ENCODE results near the gene CABP1. TPM values are rescaled to one million over a fixed set of nuclear protein-coding genes. Genes with fewer than 3 reads are reported as not detected.

Gene CABP1
- total and polyA plus RNA-seq, 4 donors = 3.5 to 30.2 (median 16.5) TPM

DNA sequence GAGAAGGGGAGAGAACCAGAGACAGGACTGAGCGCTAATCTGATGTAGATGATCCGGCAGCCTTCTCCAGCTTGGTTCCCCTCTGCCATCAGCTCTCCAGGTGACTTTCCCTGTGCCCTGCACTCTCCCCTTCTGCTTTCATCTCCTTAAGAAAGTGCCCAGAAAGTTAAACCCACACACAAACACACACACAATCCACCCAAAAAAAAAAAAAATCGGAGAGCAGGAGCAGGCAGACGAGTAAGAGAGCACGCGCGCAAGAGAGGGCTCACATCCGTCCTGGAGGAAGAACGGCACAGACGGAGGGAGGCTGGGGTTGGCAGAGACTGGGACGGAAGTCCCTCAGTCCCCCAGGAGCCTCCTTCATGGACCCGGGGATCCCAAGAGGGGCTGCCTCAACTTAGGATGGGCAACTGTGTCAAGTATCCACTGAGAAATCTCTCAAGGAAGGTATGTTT lies 9.8 kb downstream of the CABP1 start:
- no peak overlapping the region for H3K27ac ChIP-seq (ENCODE audit: low read depth, low read length)
- H3K36me3 ChIP-seq (ENCODE audit: control insufficient read depth, insufficient read depth, low read length) = peaks cover 3% of the 10 kb centered on the region
- no peak overlapping the region for H3K4me3 ChIP-seq (ENCODE audit: low read depth, low read length)
- H3K27me3 ChIP-seq (ENCODE audit: control insufficient read depth, insufficient read depth, low read length) = peaks cover 10% of the 10 kb centered on the region
- DNase-seq (ENCODE audit: low read depth in 4 of 6, low spot score in 6 of 6) = no peak
- 37% methylated on average over 12 of the region's 12 CpGs for WGBS (ENCODE audit: insufficient coverage)
- H3K9me3 ChIP-seq (ENCODE audit: control insufficient read depth, insufficient read depth, low read length) = no peaks in the 10 kb centered on the region
- H3K4me1 ChIP-seq (ENCODE audit: control insufficient read depth, insufficient read depth, low read length) = peaks cover 43% of the 10 kb centered on the region

DNA sequence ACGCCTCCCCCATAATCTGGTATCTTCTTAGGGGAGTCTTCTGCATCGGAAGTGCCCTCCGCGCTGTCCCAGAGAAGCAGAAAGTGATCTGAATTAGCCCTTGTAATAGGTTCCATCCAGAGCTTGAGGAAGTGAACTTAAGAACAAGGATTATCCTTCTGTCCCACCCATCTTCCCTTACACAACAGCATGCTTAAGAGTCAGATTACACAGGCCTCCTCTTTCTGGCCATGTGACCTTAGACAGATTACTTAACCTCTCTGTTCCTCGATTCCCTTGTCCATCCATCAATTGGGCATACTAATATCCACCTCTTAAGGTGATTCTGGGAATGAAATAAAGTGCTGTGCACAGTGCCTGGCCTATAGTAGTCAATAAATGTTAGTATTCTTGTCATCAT lies 11.4 kb downstream of the CABP1 start:
- H3K4me1 ChIP-seq (ENCODE audit: control insufficient read depth, insufficient read depth, low read length) = peaks cover 39% of the 10 kb centered on the region
- WGBS (ENCODE audit: insufficient coverage) = no CpG with 5 or more reads among the region's 5 CpGs
- no peak for DNase-seq (ENCODE audit: low read depth in 4 of 6, low spot score in 6 of 6)
- H3K27ac ChIP-seq (ENCODE audit: low read depth, low read length) = no peak overlapping the region
- no peak overlapping the region for H3K4me3 ChIP-seq (ENCODE audit: low read depth, low read length)
- peaks cover 9% of the 10 kb centered on the region for H3K36me3 ChIP-seq (ENCODE audit: control insufficient read depth, insufficient read depth, low read length)
- no peaks in the 10 kb centered on the region for H3K9me3 ChIP-seq (ENCODE audit: control insufficient read depth, insufficient read depth, low read length)
- H3K27me3 ChIP-seq (ENCODE audit: control insufficient read depth, insufficient read depth, low read length) = peaks cover 10% of the 10 kb centered on the region

DNA sequence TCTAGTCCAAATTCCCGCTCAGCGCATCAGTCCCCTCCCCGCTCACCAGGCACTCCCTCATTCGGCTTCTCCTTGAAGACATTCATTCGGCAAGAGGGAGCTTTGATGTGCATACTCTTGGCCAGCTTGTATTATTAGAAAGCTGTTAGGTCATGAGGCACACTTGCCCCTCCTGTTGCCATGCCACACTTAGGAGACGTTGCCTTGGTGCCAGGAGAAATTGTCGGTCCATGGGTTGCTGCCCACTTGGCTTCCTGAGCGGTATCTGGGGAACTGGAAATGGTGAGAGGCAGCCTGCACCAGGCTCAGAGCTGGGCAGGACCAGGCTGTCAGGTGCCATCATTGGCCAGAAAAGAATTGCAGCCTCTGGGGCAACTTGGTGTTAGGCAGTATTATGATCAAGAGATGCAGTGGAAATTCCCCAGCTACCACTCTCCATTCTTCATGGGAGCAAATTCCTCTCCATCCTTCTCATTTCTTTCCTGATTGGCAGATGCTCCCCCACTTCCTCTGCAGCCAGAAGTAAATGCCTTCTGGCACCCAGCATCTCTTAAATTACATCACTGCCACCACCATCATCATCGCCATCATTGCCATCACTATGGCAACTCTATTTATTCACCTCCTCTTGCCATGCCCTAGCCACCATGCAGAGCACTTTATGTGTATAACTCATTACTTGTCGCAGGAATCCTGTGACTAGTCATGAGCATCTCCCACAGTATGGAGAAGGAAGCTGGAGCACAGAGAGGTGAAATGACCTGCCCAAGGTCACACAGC lies 12.4 kb downstream of the CABP1 start:
- Histone ChIP-seq H3K9me3 (ENCODE audit: control insufficient read depth, insufficient read depth, low read length) (no peaks in the 10 kb centered on the region), H3K27ac (ENCODE audit: low read depth, low read length) (no peak overlapping the region), H3K36me3 (ENCODE audit: control insufficient read depth, insufficient read depth, low read length) (peaks cover 12% of the 10 kb centered on the region), H3K4me1 (ENCODE audit: control insufficient read depth, insufficient read depth, low read length) (peaks cover 33% of the 10 kb centered on the region), H3K4me3 (ENCODE audit: low read depth, low read length) (no peak overlapping the region), H3K27me3 (ENCODE audit: control insufficient read depth, insufficient read depth, low read length) (peaks cover 10% of the 10 kb centered on the region)
- peak in 2 of 6 donors; percentile 43 to 72 for DNase-seq (ENCODE audit: low read depth in 4 of 6, low spot score in 6 of 6)
- 45% methylated on average over 7 of the region's 10 CpGs for WGBS (ENCODE audit: insufficient coverage)

DNA sequence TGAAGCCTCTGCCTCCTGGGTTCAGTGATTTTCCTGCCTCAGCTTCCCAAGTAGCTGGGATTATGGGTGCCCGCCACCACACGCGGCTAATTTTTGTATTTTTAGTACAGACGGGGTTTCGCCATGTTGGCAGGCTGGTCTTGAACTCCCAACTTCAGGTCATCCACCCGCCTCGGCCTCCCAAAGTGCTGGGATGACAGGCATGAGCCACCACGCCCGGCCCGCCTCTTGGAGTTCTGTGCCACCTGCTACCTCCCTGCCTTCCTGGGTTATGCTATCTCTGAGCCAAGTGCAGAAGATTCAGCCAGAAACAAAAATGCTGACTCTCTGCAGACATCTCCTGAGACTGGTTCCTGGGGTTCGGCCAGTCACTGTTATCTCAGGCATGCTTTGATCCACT lies 13.2 kb downstream of the CABP1 start:
- peaks cover 30% of the 10 kb centered on the region for H3K4me1 ChIP-seq (ENCODE audit: control insufficient read depth, insufficient read depth, low read length)
- DNase-seq (ENCODE audit: low read depth in 4 of 6, low spot score in 6 of 6) = no peak
- no peak overlapping the region for H3K4me3 ChIP-seq (ENCODE audit: low read depth, low read length)
- WGBS (ENCODE audit: insufficient coverage) = 91% methylated on average over 11 of the region's 11 CpGs
- no peak overlapping the region for H3K27ac ChIP-seq (ENCODE audit: low read depth, low read length)
- H3K27me3 ChIP-seq (ENCODE audit: control insufficient read depth, insufficient read depth, low read length) = peaks cover 10% of the 10 kb centered on the region
- H3K36me3 ChIP-seq (ENCODE audit: control insufficient read depth, insufficient read depth, low read length) = peaks cover 14% of the 10 kb centered on the region
- H3K9me3 ChIP-seq (ENCODE audit: control insufficient read depth, insufficient read depth, low read length) = no peaks in the 10 kb centered on the region

DNA sequence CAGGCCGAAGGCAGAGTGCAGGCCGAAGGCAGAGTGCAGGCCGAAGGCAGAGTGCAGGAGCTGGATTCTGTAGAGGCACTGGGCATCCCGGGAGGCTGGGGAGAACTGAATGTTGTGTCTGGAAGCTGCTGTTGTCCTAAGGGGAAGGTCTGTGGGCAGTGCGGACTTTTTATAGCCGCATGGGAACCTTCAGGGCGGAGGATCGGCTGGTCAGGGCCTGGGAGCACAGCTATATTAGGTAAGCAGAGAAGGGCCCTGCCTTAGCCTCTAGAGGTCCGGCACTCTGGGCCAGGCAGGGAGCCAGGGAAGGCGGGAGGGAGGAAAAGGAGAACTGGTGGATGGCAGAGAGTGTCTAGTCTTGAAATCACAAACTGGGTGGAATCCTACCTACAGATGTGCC lies 14.2 kb downstream of the CABP1 start:
- Histone ChIP-seq H3K27me3 (ENCODE audit: control insufficient read depth, insufficient read depth, low read length) (peaks cover 6% of the 10 kb centered on the region), H3K4me3 (ENCODE audit: low read depth, low read length) (no peak overlapping the region), H3K9me3 (ENCODE audit: control insufficient read depth, insufficient read depth, low read length) (no peaks in the 10 kb centered on the region), H3K4me1 (ENCODE audit: control insufficient read depth, insufficient read depth, low read length) (peaks cover 19% of the 10 kb centered on the region), H3K36me3 (ENCODE audit: control insufficient read depth, insufficient read depth, low read length) (peaks cover 16% of the 10 kb centered on the region), H3K27ac (ENCODE audit: low read depth, low read length) (no peak overlapping the region)
- 74% methylated on average over 9 of the region's 10 CpGs for WGBS (ENCODE audit: insufficient coverage)
- DNase-seq (ENCODE audit: low read depth in 4 of 6, low spot score in 6 of 6) = no peak

DNA sequence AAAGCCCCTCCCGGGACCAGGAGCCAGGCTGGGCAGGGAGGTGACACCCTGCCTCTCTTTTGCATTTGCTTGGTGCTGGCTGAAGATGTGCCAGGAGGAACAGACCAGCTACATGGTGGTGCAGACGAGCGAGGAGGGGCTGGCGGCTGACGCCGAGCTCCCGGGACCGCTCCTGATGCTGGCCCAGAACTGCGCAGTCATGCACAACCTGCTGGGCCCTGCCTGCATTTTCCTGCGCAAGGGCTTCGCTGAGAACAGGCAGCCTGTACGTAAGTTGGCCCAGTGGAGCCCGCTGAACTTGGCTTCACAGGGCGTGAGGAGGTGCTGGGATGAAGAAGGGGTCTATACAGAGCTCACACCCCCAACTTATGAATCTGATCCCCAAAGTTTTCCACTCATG lies 15.6 kb downstream of the CABP1 start:
- no peak overlapping the region for H3K27ac ChIP-seq (ENCODE audit: low read depth, low read length)

DNA sequence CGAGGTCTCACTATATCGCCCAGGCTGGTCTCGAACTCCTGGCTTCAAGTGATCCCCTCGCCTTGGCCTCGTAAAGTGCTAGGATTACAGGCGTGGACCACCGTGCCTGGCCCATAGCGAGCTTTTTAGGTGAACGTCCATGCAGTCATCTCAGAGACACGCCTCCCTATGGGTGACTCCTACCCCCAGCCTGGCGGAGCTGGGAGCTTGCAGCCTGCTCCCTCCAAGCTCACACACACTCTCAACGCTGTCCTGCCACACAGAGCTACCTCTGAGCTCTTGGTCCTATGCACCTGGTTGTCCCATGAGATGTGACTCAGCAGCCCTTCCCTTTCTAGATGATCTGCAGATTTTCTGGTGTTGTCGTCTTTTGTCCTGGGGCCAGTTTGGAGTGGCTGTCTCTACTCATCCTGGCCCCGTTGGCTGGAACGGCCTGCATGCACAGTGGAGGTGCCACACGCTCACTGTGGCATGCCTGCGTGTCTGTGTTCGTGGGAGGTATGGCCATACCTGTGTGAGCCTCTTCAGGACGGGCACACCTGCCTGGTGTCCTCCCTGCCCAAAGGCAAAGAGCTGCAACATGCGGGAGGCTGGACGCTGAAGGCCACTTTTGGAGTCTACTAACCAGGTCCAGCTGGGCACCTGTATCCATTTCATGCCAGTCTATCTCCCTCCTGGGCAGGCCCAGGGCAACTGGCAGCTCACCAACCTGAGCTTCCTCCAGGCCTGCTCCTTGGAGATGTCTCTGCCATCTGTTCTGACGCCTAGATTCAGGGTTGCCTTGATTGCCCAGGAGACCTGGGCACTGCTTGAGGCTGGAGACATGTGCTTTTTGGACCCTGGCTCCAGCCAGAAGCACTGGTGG lies 18.1 kb downstream of the CABP1 start:
- Histone ChIP-seq H3K27me3 (ENCODE audit: control insufficient read depth, insufficient read depth, low read length) (no peaks in the 10 kb centered on the region), H3K4me3 (ENCODE audit: low read depth, low read length) (no peak overlapping the region), H3K9me3 (ENCODE audit: control insufficient read depth, insufficient read depth, low read length) (no peaks in the 10 kb centered on the region), H3K36me3 (ENCODE audit: control insufficient read depth, insufficient read depth, low read length) (peaks cover 28% of the 10 kb centered on the region), H3K4me1 (ENCODE audit: control insufficient read depth, insufficient read depth, low read length) (peaks cover 3% of the 10 kb centered on the region), H3K27ac (ENCODE audit: low read depth, low read length) (no peak overlapping the region)
- DNase-seq (ENCODE audit: low read depth in 4 of 6, low spot score in 6 of 6) = no peak
- 89% methylated on average over 22 of the region's 22 CpGs for WGBS (ENCODE audit: insufficient coverage)

More for the DNA sequence above, 15.6 kb downstream of the CABP1 start:
- DNase-seq (ENCODE audit: low read depth in 4 of 6, low spot score in 6 of 6) = no peak
- H3K9me3 ChIP-seq (ENCODE audit: control insufficient read depth, insufficient read depth, low read length) = no peaks in the 10 kb centered on the region
- peaks cover 23% of the 10 kb centered on the region for H3K36me3 ChIP-seq (ENCODE audit: control insufficient read depth, insufficient read depth, low read length)
- no peaks in the 10 kb centered on the region for H3K27me3 ChIP-seq (ENCODE audit: control insufficient read depth, insufficient read depth, low read length)
- 93% methylated on average over 11 of the region's 14 CpGs for WGBS (ENCODE audit: insufficient coverage)
- peaks cover 10% of the 10 kb centered on the region for H3K4me1 ChIP-seq (ENCODE audit: control insufficient read depth, insufficient read depth, low read length)
- H3K4me3 ChIP-seq (ENCODE audit: low read depth, low read length) = no peak overlapping the region

DNA sequence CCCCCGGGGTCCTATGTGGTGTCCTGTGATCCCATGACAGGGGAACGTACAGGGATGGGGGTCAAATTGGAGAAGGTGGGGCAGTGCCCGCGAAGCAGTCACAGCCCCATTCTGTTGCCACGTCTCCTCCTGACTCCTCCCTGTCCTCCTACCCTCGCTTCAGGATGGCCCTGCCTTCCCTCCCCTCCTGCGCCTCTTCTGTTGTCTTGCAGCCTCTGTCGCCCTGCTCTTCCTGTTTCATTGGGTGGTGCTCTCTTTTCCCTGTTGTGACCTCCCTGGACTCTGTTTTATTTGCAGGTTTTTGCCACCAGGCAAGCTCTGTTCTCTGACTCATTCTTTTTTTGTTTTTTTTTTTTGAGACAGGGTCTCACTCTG lies 18.7 kb downstream of the CABP1 start:
- H3K9me3 ChIP-seq (ENCODE audit: control insufficient read depth, insufficient read depth, low read length) = no peaks in the 10 kb centered on the region
- peaks cover 3% of the 10 kb centered on the region for H3K4me1 ChIP-seq (ENCODE audit: control insufficient read depth, insufficient read depth, low read length)
- H3K27me3 ChIP-seq (ENCODE audit: control insufficient read depth, insufficient read depth, low read length) = no peaks in the 10 kb centered on the region
- no peak overlapping the region for H3K27ac ChIP-seq (ENCODE audit: low read depth, low read length)
- peaks cover 28% of the 10 kb centered on the region for H3K36me3 ChIP-seq (ENCODE audit: control insufficient read depth, insufficient read depth, low read length)
- 67% methylated on average over 6 of the region's 8 CpGs for WGBS (ENCODE audit: insufficient coverage)
- DNase-seq (ENCODE audit: low read depth in 4 of 6, low spot score in 6 of 6) = no peak
- no peak overlapping the region for H3K4me3 ChIP-seq (ENCODE audit: low read depth, low read length)

DNA sequence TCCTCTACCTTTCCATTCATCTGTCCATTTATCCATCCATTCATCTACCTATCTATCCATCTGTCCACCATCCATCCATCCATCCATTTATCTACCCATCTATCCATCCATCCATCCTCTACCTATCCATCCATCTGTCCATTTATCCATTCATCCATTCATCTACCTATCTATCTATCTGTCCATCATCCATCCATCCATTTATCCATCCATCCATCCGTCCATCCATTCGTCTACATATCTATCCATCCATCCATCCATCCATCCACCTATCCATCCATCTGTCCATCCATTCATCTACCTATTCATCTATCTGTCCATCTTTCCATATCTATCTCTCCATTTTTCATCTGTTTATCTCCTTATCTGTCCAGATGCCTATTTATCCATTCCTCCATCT lies 21.0 kb downstream of the CABP1 start:
- H3K27ac ChIP-seq (ENCODE audit: low read depth, low read length) = no peak overlapping the region
- peaks cover 23% of the 10 kb centered on the region for H3K36me3 ChIP-seq (ENCODE audit: control insufficient read depth, insufficient read depth, low read length)
- H3K4me1 ChIP-seq (ENCODE audit: control insufficient read depth, insufficient read depth, low read length) = no peaks in the 10 kb centered on the region
- no peaks in the 10 kb centered on the region for H3K9me3 ChIP-seq (ENCODE audit: control insufficient read depth, insufficient read depth, low read length)
- no peak for DNase-seq (ENCODE audit: low read depth in 4 of 6, low spot score in 6 of 6)
- H3K4me3 ChIP-seq (ENCODE audit: low read depth, low read length) = no peak overlapping the region
- no peaks in the 10 kb centered on the region for H3K27me3 ChIP-seq (ENCODE audit: control insufficient read depth, insufficient read depth, low read length)
- WGBS (ENCODE audit: insufficient coverage) = 46% methylated on average over 2 of the region's 2 CpGs

Measured in spinal cord (tissue), 10 donors.